PC-3 (cell line): ENCODE data around the gene GSK3B.

Experiments
- EZH2 ChIP-seq: fragments of 300-600 bp; sonication (generic); IDR thresholded peaks from one replicate; pipeline ENCODE4 v1.6.1; 2017; ENCODE audit warnings: antibody characterized with exemption, mild to moderate bottlenecking, low read length; ENCODE audit not compliant: unreplicated experiment
- TF ChIP-seq, protein P1 (sequence below): fragments of 300-600 bp; sonication (generic); conservative IDR thresholded peaks from 2 replicates; pipeline ENCODE4 v1.5.1; 2017; ENCODE audit warnings: antibody characterized with exemption, low read depth, mild to moderate bottlenecking, low read length

- TF ChIP-seq, protein P1, sequence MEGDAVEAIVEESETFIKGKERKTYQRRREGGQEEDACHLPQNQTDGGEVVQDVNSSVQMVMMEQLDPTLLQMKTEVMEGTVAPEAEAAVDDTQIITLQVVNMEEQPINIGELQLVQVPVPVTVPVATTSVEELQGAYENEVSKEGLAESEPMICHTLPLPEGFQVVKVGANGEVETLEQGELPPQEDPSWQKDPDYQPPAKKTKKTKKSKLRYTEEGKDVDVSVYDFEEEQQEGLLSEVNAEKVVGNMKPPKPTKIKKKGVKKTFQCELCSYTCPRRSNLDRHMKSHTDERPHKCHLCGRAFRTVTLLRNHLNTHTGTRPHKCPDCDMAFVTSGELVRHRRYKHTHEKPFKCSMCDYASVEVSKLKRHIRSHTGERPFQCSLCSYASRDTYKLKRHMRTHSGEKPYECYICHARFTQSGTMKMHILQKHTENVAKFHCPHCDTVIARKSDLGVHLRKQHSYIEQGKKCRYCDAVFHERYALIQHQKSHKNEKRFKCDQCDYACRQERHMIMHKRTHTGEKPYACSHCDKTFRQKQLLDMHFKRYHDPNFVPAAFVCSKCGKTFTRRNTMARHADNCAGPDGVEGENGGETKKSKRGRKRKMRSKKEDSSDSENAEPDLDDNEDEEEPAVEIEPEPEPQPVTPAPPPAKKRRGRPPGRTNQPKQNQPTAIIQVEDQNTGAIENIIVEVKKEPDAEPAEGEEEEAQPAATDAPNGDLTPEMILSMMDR = no peak
- TF ChIP-seq EZH2 = no peak
Observed at GRCh38 chr3:120129718-120130513, 35.7 kb upstream of the GSK3B start.
